SK-N-SH (cell line): ENCODE measurements around the gene FAM120A. TPM values are rescaled to one million over a fixed set of nuclear protein-coding genes. Genes with fewer than 3 reads are reported as not detected.

Source experiments
- CTCF ChIA-PET: fragments of 300-600, 350-600 bp; formaldehyde crosslinking; extraction: SDS; loops from one replicate; lab custom pipeline; 2021; lab: Yijun Ruan, JAX
- POLR2A ChIA-PET: fragments of 350-600 bp; sonication (Branson Sonifier 250); formaldehyde crosslinking; extraction: SDS; loops from one replicate; lab custom pipeline; 2020; ENCODE audit warnings: antibody characterized with exemption, inconsistent platforms; lab: Yijun Ruan, JAX
- DNase-seq: peaks from one replicate; pipeline ENCODE4 v3.0.0; 2012
- H2AFZ ChIP-seq: fragments of 200-600 bp; sonication (generic); 2 replicates; pipeline ENCODE4 v1.8.1; 2016; ENCODE audit warnings: antibody characterized with exemption, mild to moderate bottlenecking, low read depth
- H3F3A ChIP-seq: fragments of 200-600 bp; sonication (generic); replicated peaks from 2 replicates; pipeline ENCODE3; 2016; ENCODE audit warnings: antibody characterized with exemption, mild to moderate bottlenecking; ENCODE audit not compliant: insufficient read depth
- H3K27ac ChIP-seq, 2 experiments: fragments of 200-500 bp in 1 of 2; fragments of 200-600 bp in 1 of 2; sonication (Bioruptor generic) in 1 of 2; sonication (generic), shearing (Covaris generic) in 1 of 2; 2 replicates each; pipeline versions ENCODE4 v1.5.1 to v1.6.1; 2014 to 2016; ENCODE audit warnings: low read depth in 2 of 2, inconsistent platforms in 1 of 2, low read length in 1 of 2, mild to moderate bottlenecking in 1 of 2, mixed read lengths in 1 of 2
- H3K27me3 ChIP-seq: fragments of 200-600 bp; sonication (generic), shearing (Covaris generic); 2 replicates; pipeline ENCODE4 v1.6.1; 2016; ENCODE audit warnings: mixed run types; ENCODE audit not compliant: insufficient read depth
- H3K36me3 ChIP-seq, 2 experiments: fragments of 200-500 bp in 1 of 2; fragments of 200-600 bp in 1 of 2; sonication (Bioruptor generic) in 1 of 2; sonication (generic) in 1 of 2; replicated peaks in 1 of 2; 2 replicates each; pipeline versions ENCODE3 to v1.5.1; 2014 to 2016; ENCODE audit warnings: low read length in 1 of 2, mild to moderate bottlenecking in 1 of 2; ENCODE audit not compliant: insufficient read depth in 2 of 2, control insufficient read depth in 1 of 2
- H3K4me1 ChIP-seq, 2 experiments: fragments of 200-500 bp in 1 of 2; fragments of 200-600 bp in 1 of 2; sonication (Bioruptor generic) in 1 of 2; sonication (generic), shearing (Covaris generic) in 1 of 2; 2 replicates each; pipeline versions ENCODE4 v1.5.1 to v1.6.1; 2014 to 2016; ENCODE audit warnings: low read depth in 1 of 2, low read length in 1 of 2, mixed run types in 1 of 2; ENCODE audit not compliant: insufficient read depth in 2 of 2, control insufficient read depth in 1 of 2
- H3K4me2 ChIP-seq: fragments of 200-600 bp; sonication (generic), shearing (Covaris generic); 2 replicates; pipeline ENCODE4 v1.6.1; 2017; ENCODE audit warnings: mixed run types
- H3K4me3 ChIP-seq, 2 experiments: fragments of 200-500 bp in 1 of 2; fragments of 200-600 bp in 1 of 2; sonication (Bioruptor generic) in 1 of 2; sonication (generic), shearing (Covaris generic) in 1 of 2; 2 replicates each; pipeline versions ENCODE4 v1.5.1 to v1.8.1; 2014 to 2016; ENCODE audit warnings: low read depth in 2 of 2, inconsistent platforms in 1 of 2, low read length in 1 of 2, mild to moderate bottlenecking in 1 of 2, mixed read lengths in 1 of 2, moderate library complexity in 1 of 2
- H3K79me2 ChIP-seq: fragments of 200-600 bp; sonication (generic); 2 replicates; pipeline ENCODE4 v1.8.1; 2017; ENCODE audit warnings: mild to moderate bottlenecking; ENCODE audit not compliant: insufficient read depth
- H3K9ac ChIP-seq: fragments of 200-600 bp; sonication (generic); 2 replicates; pipeline ENCODE4 v1.6.1; 2017; ENCODE audit warnings: mixed run types
- H3K9me2 ChIP-seq: fragments of 200-600 bp; sonication (generic); 2 replicates; pipeline ENCODE4 v1.6.1; 2017; ENCODE audit warnings: mixed run types
- H3K9me3 ChIP-seq: fragments of 200-600 bp; sonication (generic); 2 replicates; pipeline ENCODE4 v1.6.1; 2017; ENCODE audit warnings: mixed run types, mild to moderate bottlenecking, moderate library complexity
- H4K20me1 ChIP-seq: fragments of 200-600 bp; sonication (generic); 2 replicates; pipeline ENCODE4 v1.6.1; 2017; ENCODE audit warnings: mild to moderate bottlenecking, mixed run types; ENCODE audit not compliant: insufficient read depth
- ELF1 ChIP-seq: IDR thresholded peaks from 2 replicates; pipeline ENCODE4 v1.4.0; 2012
- FOSL2 ChIP-seq: IDR thresholded peaks from 2 replicates; pipeline ENCODE4 v1.4.0; 2012; ENCODE audit warnings: low read depth, mild to moderate bottlenecking, moderate library complexity, borderline replicate concordance
- FOXJ3 ChIP-seq: sonication (generic); formaldehyde crosslinking; IDR thresholded peaks from 2 replicates; pipeline ENCODE4 v1.5.1; 2020; ENCODE audit warnings: mild to moderate bottlenecking, missing genetic modification reagents
- FOXM1 ChIP-seq: IDR thresholded peaks from 2 replicates; pipeline ENCODE4 v1.4.0; 2012; ENCODE audit warnings: low read depth, mild to moderate bottlenecking
- IRF3 ChIP-seq: fragments of 150-350 bp; IDR thresholded peaks from 2 replicates; pipeline ENCODE4 v1.6.1; 2016; ENCODE audit warnings: mild to moderate bottlenecking, low read depth, low read length
- JUND ChIP-seq: IDR thresholded peaks from 2 replicates; pipeline ENCODE4 v1.4.0; 2012
- MAX ChIP-seq: IDR thresholded peaks from 2 replicates; pipeline ENCODE4 v1.4.0; 2012; ENCODE audit warnings: low read depth
- MEF2A ChIP-seq: IDR thresholded peaks from 2 replicates; pipeline ENCODE4 v1.4.0; 2012; ENCODE audit warnings: low read depth, borderline replicate concordance
- NRF1 ChIP-seq: IDR thresholded peaks from 2 replicates; pipeline ENCODE4 v1.6.1; 2012; ENCODE audit warnings: low read depth, mild to moderate bottlenecking, low read length
- POLR2AphosphoS5 ChIP-seq: IDR thresholded peaks from 2 replicates; pipeline ENCODE4 v1.6.1; 2012; ENCODE audit warnings: low read depth, low read length
- RFX5 ChIP-seq: IDR thresholded peaks from 2 replicates; pipeline ENCODE4 v1.6.1; 2012; ENCODE audit warnings: mild to moderate bottlenecking, improper control_type of control experiment, low read length
- RXRA ChIP-seq: IDR thresholded peaks from 2 replicates; pipeline ENCODE4 v1.4.0; 2012; ENCODE audit warnings: low read depth, mild to moderate bottlenecking, borderline replicate concordance
- SIN3A ChIP-seq: IDR thresholded peaks from 2 replicates; pipeline ENCODE4 v1.6.1; 2012; ENCODE audit warnings: low read depth, mild to moderate bottlenecking, low read length, moderate library complexity, borderline replicate concordance
- TAF1 ChIP-seq: IDR thresholded peaks from 2 replicates; pipeline ENCODE4 v1.6.1; 2012; ENCODE audit warnings: low read depth, mild to moderate bottlenecking, low read length, moderate library complexity, borderline replicate concordance
- TEAD4 ChIP-seq: IDR thresholded peaks from 2 replicates; pipeline ENCODE4 v1.4.0; 2012; ENCODE audit warnings: mild to moderate bottlenecking, borderline replicate concordance; ENCODE audit not compliant: insufficient read depth
- YY1 ChIP-seq: IDR thresholded peaks from 2 replicates; pipeline ENCODE4 v1.4.0; 2012; ENCODE audit warnings: low read depth, mild to moderate bottlenecking
- ZBTB33 ChIP-seq: IDR thresholded peaks from 2 replicates; pipeline ENCODE4 v1.4.0; 2012; ENCODE audit warnings: low read depth, borderline replicate concordance
- WGBS: methylation state at CpG from one replicate; pipeline ENCODE4 v1.1.6; 2017; ENCODE audit warnings: low lambda C conversion rate; 5-methylcytosine and 5-hydroxymethylcytosine counted together
- polyA plus RNA-seq, 3 experiments: library from polyadenylated mRNA; depleted of rRNA; stranded (reverse); fragments of >200 nt; gene quantifications; 2 replicates each; pipeline ENCODE4 v1.2.3, GENCODE V29; 2012
- TF ChIP-seq, protein P1 (sequence below): fragments of 150-350 bp; IDR thresholded peaks from 2 replicates; pipeline ENCODE4 v1.6.1; 2017; ENCODE audit warnings: antibody characterized with exemption, low read length, low read depth, borderline replicate concordance
- TF ChIP-seq, protein P2 (sequence below): IDR thresholded peaks from 2 replicates; pipeline ENCODE4 v1.4.0; 2012; ENCODE audit warnings: low read depth, borderline replicate concordance

FAM120A gene
- polyA plus RNA-seq, 1 of the 3 experiments (the other 2 are of a cell fraction): 58.6 TPM

- 96% methylated on average over 14 of the region's 20 CpGs for WGBS
- peaks cover 0 to 16% of the 10 kb centered on the region in 2 experiments; a peak in 3 of 4 replicates for H3K4me1 ChIP-seq
- DNase-seq: no peak
- H3K4me2 ChIP-seq: no peak overlapping the region
- H3K9me2 ChIP-seq: no peaks in the 10 kb centered on the region
- H3K79me2 ChIP-seq: peaks cover 87% of the 10 kb centered on the region
- CTCF ChIA-PET: interaction anchor here (1.0 kb wide), 2 partner anchors 8 to 14 kb away, joined by 3 to 4 read pairs; no protein-coding TSS in a partner anchor
- POLR2A ChIA-PET: no interaction called here
- no peak for TF ChIP-seq MAX
- no peak for TF ChIP-seq YY1
- TF ChIP-seq ELF1: no peak
- no peak for TF ChIP-seq FOXM1
- no peak for TF ChIP-seq FOXJ3 (CRISPR knock-in tag)
- TF ChIP-seq SIN3A: no peak
- no peak for TF ChIP-seq POLR2AphosphoS5
- TF ChIP-seq RFX5: no peak
- no peak for TF ChIP-seq TAF1
- TF ChIP-seq, protein P1, sequence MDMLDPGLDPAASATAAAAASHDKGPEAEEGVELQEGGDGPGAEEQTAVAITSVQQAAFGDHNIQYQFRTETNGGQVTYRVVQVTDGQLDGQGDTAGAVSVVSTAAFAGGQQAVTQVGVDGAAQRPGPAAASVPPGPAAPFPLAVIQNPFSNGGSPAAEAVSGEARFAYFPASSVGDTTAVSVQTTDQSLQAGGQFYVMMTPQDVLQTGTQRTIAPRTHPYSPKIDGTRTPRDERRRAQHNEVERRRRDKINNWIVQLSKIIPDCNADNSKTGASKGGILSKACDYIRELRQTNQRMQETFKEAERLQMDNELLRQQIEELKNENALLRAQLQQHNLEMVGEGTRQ: no peak
- TF ChIP-seq, protein P2, sequence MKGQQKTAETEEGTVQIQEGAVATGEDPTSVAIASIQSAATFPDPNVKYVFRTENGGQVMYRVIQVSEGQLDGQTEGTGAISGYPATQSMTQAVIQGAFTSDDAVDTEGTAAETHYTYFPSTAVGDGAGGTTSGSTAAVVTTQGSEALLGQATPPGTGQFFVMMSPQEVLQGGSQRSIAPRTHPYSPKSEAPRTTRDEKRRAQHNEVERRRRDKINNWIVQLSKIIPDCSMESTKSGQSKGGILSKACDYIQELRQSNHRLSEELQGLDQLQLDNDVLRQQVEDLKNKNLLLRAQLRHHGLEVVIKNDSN: no peak
- no peak for TF ChIP-seq RXRA
- 0 out of 2 replicates have a peak, but pooled peaks cover 5% of the 10 kb centered on the region for H3K9me3 ChIP-seq
- no peaks in the 10 kb centered on the region for H3F3A ChIP-seq
- no peak overlapping the region for H3K4me3 ChIP-seq
- no peaks in the 10 kb centered on the region for H3K27me3 ChIP-seq
- H3K36me3 ChIP-seq: no peaks in the 10 kb centered on the region
- H2AFZ ChIP-seq: no peak overlapping the region
- no peak overlapping the region for H3K27ac ChIP-seq
- peaks cover 18% of the 10 kb centered on the region; the same call in 1 of the 2 replicates for H4K20me1 ChIP-seq
- H3K9ac ChIP-seq: no peak overlapping the region
Measured at GRCh38 chr9:93579711-93580516, 128.4 kb downstream of the FAM120A start.

DNA sequence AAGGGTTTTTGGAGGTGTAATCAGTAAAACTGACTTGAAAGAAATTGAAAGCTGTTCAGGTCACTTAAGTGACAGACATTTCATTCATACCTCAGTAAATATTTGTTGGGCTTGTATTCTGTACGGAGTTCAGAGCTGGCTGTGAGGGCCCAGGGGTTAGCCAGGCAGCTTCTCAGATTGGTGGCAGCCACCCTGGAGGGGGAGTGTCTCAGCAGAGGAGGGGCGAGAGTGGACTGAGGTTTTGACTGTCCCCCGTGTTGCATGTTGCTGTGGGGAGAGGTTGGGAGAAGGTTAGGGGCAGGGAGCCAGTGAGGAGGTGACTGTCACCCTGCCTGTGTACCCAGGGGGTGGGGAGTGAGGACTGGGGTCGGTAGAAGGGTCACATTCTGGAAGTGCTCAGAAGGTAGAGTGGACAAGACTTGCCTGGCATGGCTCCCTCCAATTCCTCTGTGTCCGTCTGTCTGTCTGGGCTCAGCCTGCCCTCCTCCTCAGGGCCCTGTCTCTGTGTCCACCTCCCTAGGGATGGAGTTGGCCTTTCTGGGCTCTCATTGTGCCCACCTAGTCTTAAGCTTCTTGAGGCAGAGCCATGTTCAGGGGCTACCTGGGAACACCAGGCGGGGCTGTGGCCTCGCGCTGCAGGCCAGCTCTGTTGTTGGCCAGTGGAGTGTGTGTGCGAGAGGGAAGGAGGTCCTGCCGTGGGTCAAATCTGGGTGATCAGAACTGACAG, 129.3 kb downstream of the FAM120A start:
- Histone ChIP-seq H3K27ac (no peak overlapping the region), H3F3A (no peaks in the 10 kb centered on the region), H3K27me3 (no peaks in the 10 kb centered on the region), H3K4me2 (no peak overlapping the region), H3K79me2 (peaks cover 87% of the 10 kb centered on the region), H3K9me3 (0 out of 2 replicates have a peak, but pooled peaks cover 5% of the 10 kb centered on the region), H3K4me3 (no peak overlapping the region), H3K36me3 (no peaks in the 10 kb centered on the region), H3K9ac (no peak overlapping the region), H3K4me1 (peaks cover 0 to 10% of the 10 kb centered on the region in 2 experiments; a peak in 2 of 4 replicates), H3K9me2 (no peaks in the 10 kb centered on the region), H2AFZ (no peak overlapping the region), H4K20me1 (peaks cover 24% of the 10 kb centered on the region; the same call in 1 of the 2 replicates)
- ChIA-PET POLR2A (no interaction called here), CTCF (interaction anchor here (1.0 to 1.1 kb wide), 2 partner anchors 15 to 127 kb away, joined by 3 read pairs; no protein-coding TSS in a partner anchor)
- DNase-seq: no peak
- WGBS: 83% methylated on average over 9 of the region's 10 CpGs
- TF ChIP-seq POLR2AphosphoS5: no peak
- TF ChIP-seq TAF1: no peak
- no peak for TF ChIP-seq IRF3
- no peak for TF ChIP-seq JUND
- TF ChIP-seq, protein P1: no peak
- no peak for TF ChIP-seq TEAD4
- TF ChIP-seq NRF1: no peak
- TF ChIP-seq MEF2A: no peak
- no peak for TF ChIP-seq FOSL2
- TF ChIP-seq FOXJ3 (CRISPR knock-in tag): no peak
- no peak for TF ChIP-seq ELF1
- TF ChIP-seq ZBTB33: no peak
